Psoas muscle (tissue), 8 donors: ENCODE results near the gene C21orf58. TPM values are rescaled to one million over a fixed set of nuclear protein-coding genes. Genes with fewer than 3 reads are reported as not detected.

Experiments
- ATAC-seq, 4 donors: fragments of 200-7000 bp; cut with Tn5 transposase; one replicate each; pipeline ENCODE4 v1.9.1; 2020; ENCODE audit warnings: moderate library complexity in 3 of 4, mild to moderate bottlenecking in 2 of 4
- DNase-seq, 2 donors: peaks; one replicate each; pipeline ENCODE4 v3.0.0-alpha.2; 2020
- H3K27ac ChIP-seq: fragments of 200-600 bp; one replicate; pipeline ENCODE4 v1.8.0; 2022
- H3K27me3 ChIP-seq, 3 donors: fragments of 200-600 bp in 1 of 3; one replicate each; pipeline versions ENCODE4 v1.6.1 to v1.8.0; 2013 to 2022; ENCODE audit warnings: low read length in 2 of 3, mild to moderate bottlenecking in 2 of 3, moderate library complexity in 1 of 3; ENCODE audit not compliant: insufficient read depth in 3 of 3
- H3K36me3 ChIP-seq, 2 donors: fragments of 200-600 bp in 1 of 2; one replicate each; pipeline versions ENCODE4 v1.6.1 to v1.8.0; 2013 to 2022; ENCODE audit warnings: low read depth in 1 of 2, mild to moderate bottlenecking in 1 of 2, moderate library complexity in 1 of 2; ENCODE audit not compliant: insufficient read depth in 1 of 2
- H3K4me1 ChIP-seq: fragments of 200-600 bp; one replicate; pipeline ENCODE4 v1.8.0; 2022
- H3K4me3 ChIP-seq: fragments of 200-600 bp; one replicate; pipeline ENCODE4 v1.8.0; 2022; ENCODE audit warnings: mild to moderate bottlenecking
- H3K9me3 ChIP-seq: fragments of 200-600 bp; one replicate; pipeline ENCODE4 v1.8.0; 2022
- CTCF ChIP-seq: fragments of 200-600 bp; IDR thresholded peaks from one replicate; pipeline ENCODE4 v1.8.0; 2022; ENCODE audit warnings: antibody characterized with exemption
- WGBS, 3 donors: extraction: QIAGEN DNeasy Blood & Tissue Kit; methylation state at CpG; one replicate each; pipeline versions ENCODE4 v1.1.6 to v1.1.7; 2013; 5-methylcytosine and 5-hydroxymethylcytosine counted together
- intact Hi-C, 2 donors: fragments of 100-400 bp; cut with DNase I; formaldehyde crosslinking; loops; one replicate each; pipeline versions ENCODE4 v1.11.0 to v1.14.2; 2022
- polyA plus RNA-seq, 3 donors: library from polyadenylated mRNA; stranded (reverse); fragments of 200-250 nt; gene quantifications; one replicate each; pipeline ENCODE4 v1.2.3, GENCODE V29; 2013
- total RNA-seq, 4 donors: library from RNA; stranded (reverse); fragmentation: NEBNext Ultra II Directional in 2 of 4; extraction: Animal tissue kit (Norgen Biotek cat#: 25700) in 2 of 4; gene quantifications; one replicate each; pipeline versions ENCODE4 v1.2.1 to v1.2.4, GENCODE V29; 2021 to 2023
- donor health status: healthy with polysubstance abuse.
- donor health status: DM: no; HTN: no; CAD: no; lungs with moderate emphysema.
- donor health status: Bipolar disorder and iron deficiency.
- donor health status: healthy.
- donor health status: DM: yes; HTN: yes; CAD: no.
- donor health status: DM: no; HTN: no; CAD: no.
- donor health status: DM: no; HTN: no; CAD: no.
- donor health status: DM: yes; HTN: yes; CAD: no.

C21orf58 gene
- total and polyA plus RNA-seq, 7 donors = 0.38 to 3.0 (median 1.1) TPM

- DNase-seq (no peak), ATAC-seq (no peak)
- Histone ChIP-seq H3K4me3 (no peak overlapping the region), H3K9me3 (no peaks in the 10 kb centered on the region), H3K27ac (no peak overlapping the region), H3K4me1 (peaks cover 3% of the 10 kb centered on the region), H3K27me3 (no peaks in the 10 kb centered on the region), H3K36me3 (peaks cover 0 to 91% of the 10 kb centered on the region in 2 donors)
- TF ChIP-seq CTCF = no peak
- WGBS, 3 donors = 91 to 94% (median 93%) methylated on average over 12 of the region's 12 CpGs
- intact Hi-C loops = loop anchor here in 1 of 2 donors (10.0 kb wide), 1 partner anchor 50 kb away; the partner anchor contains the start of genes MCM3AP and YBEY
Observed at GRCh38 chr21:46334351-46335140, 10.9 kb upstream of the C21orf58 start.

GRCh38 chr21:46329796-46330195, 6.1 kb upstream of the C21orf58 start:
- Histone ChIP-seq H3K4me3 (no peak overlapping the region), H3K27me3 (no peaks in the 10 kb centered on the region), H3K4me1 (peaks cover 15% of the 10 kb centered on the region), H3K9me3 (no peaks in the 10 kb centered on the region), H3K36me3 (peaks cover 0 to 74% of the 10 kb centered on the region in 2 donors), H3K27ac (no peak overlapping the region)
- intact Hi-C loops = loop anchor here (10.0 kb wide), 2 partner anchors 45 to 145 kb away; partner anchors contain the start of genes MCM3AP (in 1 of the 2), SPATC1L (in 1 of the 2) and YBEY (in 1 of the 2)
- DNase-seq (no peak), ATAC-seq (no peak)
- TF ChIP-seq CTCF = no peak
- 95 to 98% (median 95%) methylated on average over 2 of the region's 2 CpGs for WGBS, 3 donors

- Histone ChIP-seq H3K4me1 (peaks cover 15% of the 10 kb centered on the region), H3K27ac (no peak overlapping the region), H3K27me3 (no peaks in the 10 kb centered on the region), H3K36me3 (peaks cover 0 to 64% of the 10 kb centered on the region in 2 donors), H3K9me3 (no peaks in the 10 kb centered on the region), H3K4me3 (no peak overlapping the region)
- no peak for TF ChIP-seq CTCF
- WGBS, 3 donors = 78 to 80% (median 80%) methylated on average over 5 of the region's 5 CpGs
- ATAC-seq = no peak
- intact Hi-C loops = loop anchor here in 1 of 2 donors (10.0 kb wide), 1 partner anchor 143 kb away; the partner anchor contains the start of gene SPATC1L
- no peak for DNase-seq
Observed at GRCh38 chr21:46328151-46328550, 4.5 kb upstream of the C21orf58 start.

GRCh38 chr21:46327711-46328110, 4.0 kb upstream of the C21orf58 start:
- Histone ChIP-seq H3K4me3 (no peak overlapping the region), H3K36me3 (peaks cover 0 to 60% of the 10 kb centered on the region in 2 donors), H3K9me3 (no peaks in the 10 kb centered on the region), H3K27me3 (no peaks in the 10 kb centered on the region), H3K27ac (no peak overlapping the region), H3K4me1 (peaks cover 17% of the 10 kb centered on the region)
- no peak for TF ChIP-seq CTCF
- intact Hi-C loops = loop anchor here in 1 of 2 donors (10.0 kb wide), 1 partner anchor 143 kb away; the partner anchor contains the start of gene SPATC1L
- ATAC-seq = no peak
- no peak for DNase-seq
- WGBS, 3 donors = 74 to 89% (median 87%) methylated on average over 4 of the region's 4 CpGs
